Measurements from ENCODE around the gene RPH3AL. TPM values are rescaled to one million over a fixed set of nuclear protein-coding genes. Genes with fewer than 3 reads are reported as not detected.
A peak's percentile ranks its signal among the peaks of the same experiment; 100 is the strongest.

The RPH3AL gene
- total RNA-seq, 1 donor from 2014 or later: 6.1 TPM

DNA sequence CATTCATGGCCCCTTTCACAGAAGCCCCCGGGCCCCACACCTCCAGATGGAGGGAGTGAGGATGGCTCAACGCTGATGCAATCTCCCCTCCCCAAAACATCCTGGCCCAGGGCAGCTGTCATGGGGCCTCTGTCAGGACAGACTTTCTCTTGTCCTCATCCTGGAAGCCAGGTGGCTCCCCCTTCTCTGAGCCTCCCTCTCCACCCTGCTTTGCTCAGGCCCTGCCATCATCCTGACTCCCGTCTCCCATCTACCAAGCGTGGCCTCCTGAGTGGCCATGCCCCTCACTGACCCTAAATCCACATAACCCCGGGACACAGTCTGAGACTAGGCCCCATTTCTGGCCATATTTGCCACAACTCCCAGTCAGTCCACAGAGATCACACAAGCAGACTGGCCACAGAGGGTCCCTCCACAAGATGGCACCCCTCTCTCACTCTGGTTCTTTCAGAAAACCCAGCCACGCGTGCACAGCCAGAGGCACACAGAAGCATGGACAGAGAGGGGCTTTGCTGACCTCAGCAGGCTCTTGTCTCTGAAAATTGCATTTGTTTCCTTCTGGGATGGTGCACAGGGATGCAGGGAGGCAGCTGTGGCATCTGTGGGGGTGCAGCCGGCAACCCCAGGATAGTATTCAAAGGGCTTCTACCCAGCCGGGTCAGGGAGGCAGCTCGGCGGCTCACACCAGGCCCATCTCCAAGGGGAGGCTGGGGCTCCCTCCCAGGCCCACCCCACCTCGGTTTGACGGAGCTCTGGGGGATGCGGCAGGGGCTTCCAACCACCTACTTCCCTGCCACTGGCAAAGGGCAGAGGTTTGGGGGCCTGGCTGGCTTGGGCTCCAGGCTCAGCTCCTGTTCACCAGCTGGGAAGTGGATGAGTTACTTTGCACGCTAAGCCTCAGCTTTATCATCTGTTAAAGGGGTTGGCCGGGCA lies 188.0 kb downstream of the RPH3AL start:
- no peaks in the 10 kb centered on the region for H3K27me3 ChIP-seq (ENCODE audit: control insufficient read depth, insufficient read depth, low read length)
- FAIRE-seq (no peak), DNase-seq (ENCODE audit: low read depth) (peak; percentile 3)
- peak; percentile 54 for TF ChIP-seq CTCF (IDR thresholded peaks at IDR 0.05; ENCODE audit: insufficient read depth, low read length, severe bottlenecking)
- H3K4me3 ChIP-seq (ENCODE audit: low read depth, low read length): no peak overlapping the region
- H3K36me3 ChIP-seq (ENCODE audit: control insufficient read depth, insufficient read depth, low read length): no peaks in the 10 kb centered on the region

DNA sequence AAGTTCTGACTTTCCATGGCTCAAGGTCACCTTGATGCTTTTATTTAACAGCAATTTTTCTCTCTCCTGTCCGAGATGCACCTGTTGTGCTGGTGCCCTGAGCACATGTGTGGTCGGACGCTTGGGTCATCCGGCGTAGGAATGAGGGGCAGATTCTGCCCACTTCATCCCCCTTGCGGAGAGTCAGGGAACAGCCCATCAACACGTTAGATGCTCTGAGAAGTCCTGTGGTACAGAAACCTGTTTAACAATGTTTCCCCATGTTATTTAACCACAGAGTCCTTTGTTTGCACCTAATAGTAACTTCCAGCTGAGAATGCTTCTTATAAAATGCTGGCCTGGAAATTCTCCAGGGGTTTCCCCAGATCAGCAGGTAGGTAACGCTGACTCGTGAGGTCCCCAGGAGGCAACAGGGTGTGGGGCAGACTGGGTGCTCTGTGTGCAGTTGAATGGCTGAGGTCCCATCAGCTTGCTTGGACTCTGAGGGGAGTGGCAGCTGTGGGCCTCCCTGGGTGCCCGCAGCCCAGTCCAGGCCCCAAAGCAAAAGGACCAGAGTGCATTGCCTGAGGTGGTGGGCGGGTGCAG lies 189.0 kb downstream of the RPH3AL start:
- FAIRE-seq: no peak
- no peaks in the 10 kb centered on the region for H3K36me3 ChIP-seq (ENCODE audit: control insufficient read depth, insufficient read depth, low read length)
- H3K4me3 ChIP-seq (ENCODE audit: low read depth, low read length): no peak overlapping the region
- peak; percentile 61 for TF ChIP-seq CTCF (IDR thresholded peaks at IDR 0.05; ENCODE audit: insufficient read depth, low read length, severe bottlenecking)
- H3K27me3 ChIP-seq (ENCODE audit: control insufficient read depth, insufficient read depth, low read length): no peaks in the 10 kb centered on the region
- DNase-seq (ENCODE audit: low read depth): peak; percentile 27

DNA sequence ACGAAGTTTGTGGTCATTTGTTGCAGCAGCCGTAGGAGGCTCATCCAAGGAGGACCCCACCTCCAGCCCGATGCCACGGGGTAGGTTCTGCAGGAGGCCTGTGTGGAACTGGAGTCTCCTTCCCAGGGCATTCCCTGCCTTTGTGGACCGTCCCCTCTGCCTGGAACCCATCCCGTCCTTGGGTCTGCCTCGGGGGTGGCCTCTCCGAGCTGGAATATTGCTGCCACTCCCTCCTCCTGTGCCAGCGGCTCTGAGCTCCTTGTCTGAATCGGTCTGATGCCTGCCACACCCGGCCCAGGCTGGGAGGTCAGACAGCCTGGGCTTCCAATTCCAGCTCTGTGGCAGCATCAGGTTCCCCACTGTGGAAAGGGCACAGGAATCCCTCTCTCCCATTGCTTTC lies 189.9 kb downstream of the RPH3AL start:
- no peak for FAIRE-seq
- H3K36me3 ChIP-seq (ENCODE audit: control insufficient read depth, insufficient read depth, low read length): no peaks in the 10 kb centered on the region
- no peaks in the 10 kb centered on the region for H3K27me3 ChIP-seq (ENCODE audit: control insufficient read depth, insufficient read depth, low read length)
- no peak for DNase-seq (ENCODE audit: low read depth)
- TF ChIP-seq CTCF (IDR thresholded peaks at IDR 0.05; ENCODE audit: insufficient read depth, low read length, severe bottlenecking): no peak
- no peak overlapping the region for H3K4me3 ChIP-seq (ENCODE audit: low read depth, low read length)

Other genes starting within 250 kb of the RPH3AL start
- gene SCGB1C2, start 215.2 kb downstream of the RPH3AL start, total RNA-seq: not detected in 2 replicates
- 0.26 and 2.7 TPM in 2 replicates for gene DOC2B, start 171.2 kb downstream of the RPH3AL start, total RNA-seq
- gene RFLNB, start 93.1 kb upstream of the RPH3AL start, total RNA-seq: 1.1 and 3.2 TPM in 2 replicates

All from bronchial epithelial cell (primary cell).